Hematopoietic multipotent progenitor cell treated with erythropoietin and hydrocortisone succinate and interleukin-3 and kit ligand, for 15 days (in vitro differentiated cells): ENCODE data around the gene CYP1A2.

ENCODE experiments used
- DNase-seq: peaks from one replicate; pipeline ENCODE4 v3.0.0-alpha.2; 2015; ENCODE audit warnings: low spot score

CYP1A2 gene

DNA sequence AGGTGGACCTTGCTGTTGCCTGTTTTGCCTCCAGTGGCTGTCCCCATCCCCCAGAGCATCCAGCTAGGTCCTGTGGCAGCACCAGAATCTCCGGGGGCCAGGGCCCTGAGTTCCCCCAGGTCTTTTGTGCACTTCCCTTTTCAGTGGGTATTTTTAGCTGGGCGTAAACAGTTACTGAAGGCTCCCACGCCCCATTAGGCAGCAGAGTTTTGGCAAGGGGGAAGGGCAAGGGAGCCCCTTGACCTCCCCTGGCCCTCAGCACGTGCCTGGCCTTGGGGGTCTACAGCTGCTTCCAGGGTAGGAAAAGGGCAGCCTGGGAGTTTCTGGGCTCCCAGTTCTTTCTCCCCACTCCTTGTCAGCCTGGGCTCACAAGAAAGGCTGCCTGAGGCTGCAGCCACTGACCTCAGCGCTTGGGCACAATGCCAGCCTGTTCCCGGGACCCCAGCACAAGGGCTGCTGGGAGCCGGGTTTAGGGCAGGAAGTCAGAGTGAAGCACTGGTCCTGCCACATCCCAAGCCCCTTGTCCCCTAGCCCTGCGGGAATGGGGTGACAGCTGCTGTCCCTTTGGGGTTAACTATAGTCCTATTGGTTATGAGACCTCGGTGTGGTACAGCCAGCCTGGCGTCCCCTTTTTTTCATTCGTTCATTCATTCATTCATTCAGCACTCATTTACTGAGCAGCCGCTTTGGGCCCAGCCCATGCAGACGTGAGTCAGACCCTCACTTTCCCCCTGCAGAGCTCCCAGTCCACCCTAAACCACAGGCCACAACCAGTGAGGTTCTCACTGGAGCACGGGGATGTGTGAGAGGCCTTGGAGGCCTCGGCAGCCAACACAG, 41.7 kb downstream of the CYP1A2 start:
- no peak for DNase-seq

DNA sequence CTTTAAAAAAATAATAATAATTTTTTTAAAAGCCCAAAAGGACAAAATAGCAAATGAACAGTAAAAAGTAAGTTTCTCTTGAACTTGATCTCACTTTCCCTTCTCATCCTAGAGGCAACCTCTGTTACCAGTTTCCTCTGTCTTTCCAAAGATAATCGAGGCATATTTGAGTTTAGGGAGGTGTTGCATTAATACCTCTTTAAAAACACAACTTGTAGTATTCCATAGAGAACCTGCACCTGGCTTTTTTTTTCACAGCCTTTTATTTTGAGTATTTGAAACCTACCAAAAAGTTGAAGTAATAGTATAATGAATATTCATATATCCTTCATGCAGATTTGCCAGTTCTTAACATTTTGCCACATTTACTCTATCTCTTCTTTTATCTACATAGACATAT, 42.4 kb downstream of the CYP1A2 start:
- no peak for DNase-seq

DNA sequence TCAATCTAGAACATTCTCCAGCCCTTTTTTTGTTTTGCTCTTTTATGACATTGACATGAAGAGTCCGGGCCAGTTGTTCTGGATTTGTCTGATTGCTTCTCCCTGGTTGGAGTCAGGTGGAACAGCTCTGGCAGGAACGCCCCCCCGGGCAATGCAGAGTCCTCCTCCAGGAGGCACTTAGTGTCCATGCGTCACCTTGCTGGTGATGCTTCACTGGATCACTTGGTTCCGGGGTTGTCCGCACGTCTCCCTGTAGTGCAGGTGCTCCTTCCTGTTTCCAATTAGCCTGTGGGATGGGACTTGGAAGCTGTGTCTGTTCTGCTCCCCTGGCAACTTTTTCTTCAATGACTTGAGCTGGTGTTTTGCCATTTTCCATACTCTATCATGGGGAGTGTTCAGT, 43.0 kb downstream of the CYP1A2 start:
- no peak for DNase-seq

DNA sequence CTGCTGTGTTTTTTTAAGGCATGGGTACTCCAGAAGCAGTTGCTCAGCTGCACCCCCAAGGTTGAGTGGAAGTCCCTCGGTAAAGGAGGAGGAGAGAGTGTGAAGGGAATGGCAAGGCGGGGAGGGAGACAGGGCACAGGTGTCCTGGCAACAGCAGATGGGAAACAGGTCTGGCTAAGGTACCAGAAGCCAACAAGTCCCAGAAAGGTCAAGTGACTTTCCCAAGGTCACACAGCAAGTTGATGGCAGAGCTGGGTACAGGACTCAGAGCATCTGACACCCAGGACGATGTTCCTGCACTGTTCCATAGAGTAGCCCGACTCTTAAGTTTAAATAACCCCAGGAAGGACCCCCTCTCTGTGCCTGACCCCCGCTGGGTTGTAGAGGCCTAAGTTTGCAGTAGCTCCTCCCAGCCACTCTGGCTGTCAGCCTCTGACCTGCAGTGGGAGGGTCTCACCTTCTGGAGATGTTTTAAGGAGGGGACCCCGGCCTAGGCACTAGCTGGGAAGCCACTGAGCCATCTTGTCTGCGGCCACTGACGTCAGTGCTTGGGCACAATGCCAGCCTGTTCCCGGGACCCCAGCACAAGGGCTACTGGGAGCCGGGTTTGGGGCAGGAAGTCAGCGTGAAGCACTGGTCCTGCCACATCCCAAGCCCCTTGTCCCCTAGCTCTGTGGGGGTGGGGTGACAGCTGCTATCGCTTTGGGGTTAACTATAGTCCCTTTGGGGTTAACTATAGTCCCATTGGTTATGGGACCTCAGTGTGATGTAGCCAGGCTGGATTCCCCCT, 43.8 kb downstream of the CYP1A2 start:
- no peak for DNase-seq

DNA sequence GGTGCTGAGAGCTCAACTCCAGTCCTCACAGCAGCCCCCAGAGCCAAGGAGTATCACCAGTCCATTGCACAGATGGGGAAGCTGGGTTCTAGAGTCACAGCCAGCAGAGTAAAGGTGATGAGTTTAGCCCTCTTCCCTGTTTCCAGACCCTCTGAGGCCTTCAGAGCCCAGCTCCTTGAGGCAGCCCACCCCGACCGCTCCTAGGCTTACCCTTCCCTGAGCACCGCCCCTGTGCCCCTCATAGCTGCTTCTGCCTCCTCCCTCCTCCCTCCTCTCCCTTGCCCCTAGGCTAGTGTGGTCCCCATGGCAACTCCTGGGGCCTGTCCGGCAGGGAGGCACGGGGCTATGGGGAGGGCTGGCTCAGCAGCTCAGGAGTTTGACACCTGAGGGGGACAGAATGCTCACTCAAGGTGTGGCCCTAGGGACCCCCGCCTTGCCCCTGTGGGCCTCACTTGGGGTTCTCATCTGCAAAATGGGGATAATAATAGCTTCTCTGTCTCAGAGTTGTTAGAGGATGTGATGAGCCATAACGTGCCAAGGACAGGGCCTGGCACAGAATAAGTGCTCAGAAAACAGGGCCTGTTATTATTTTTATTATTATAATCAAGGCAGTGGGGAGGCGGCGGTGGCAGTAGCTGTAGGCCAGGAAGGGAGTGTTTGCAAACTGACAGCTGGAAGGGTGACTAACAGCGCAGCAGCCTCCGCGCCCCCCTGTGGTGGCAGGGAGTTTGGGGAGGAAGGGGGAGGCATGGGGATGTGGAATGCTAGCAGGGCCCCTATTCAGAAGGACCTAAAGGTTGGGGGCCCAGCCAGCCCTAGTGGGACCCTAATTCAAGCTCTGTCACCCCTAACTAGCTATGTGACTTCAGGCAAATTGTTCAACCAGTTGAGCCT, 44.7 kb downstream of the CYP1A2 start:
- no peak for DNase-seq

DNA sequence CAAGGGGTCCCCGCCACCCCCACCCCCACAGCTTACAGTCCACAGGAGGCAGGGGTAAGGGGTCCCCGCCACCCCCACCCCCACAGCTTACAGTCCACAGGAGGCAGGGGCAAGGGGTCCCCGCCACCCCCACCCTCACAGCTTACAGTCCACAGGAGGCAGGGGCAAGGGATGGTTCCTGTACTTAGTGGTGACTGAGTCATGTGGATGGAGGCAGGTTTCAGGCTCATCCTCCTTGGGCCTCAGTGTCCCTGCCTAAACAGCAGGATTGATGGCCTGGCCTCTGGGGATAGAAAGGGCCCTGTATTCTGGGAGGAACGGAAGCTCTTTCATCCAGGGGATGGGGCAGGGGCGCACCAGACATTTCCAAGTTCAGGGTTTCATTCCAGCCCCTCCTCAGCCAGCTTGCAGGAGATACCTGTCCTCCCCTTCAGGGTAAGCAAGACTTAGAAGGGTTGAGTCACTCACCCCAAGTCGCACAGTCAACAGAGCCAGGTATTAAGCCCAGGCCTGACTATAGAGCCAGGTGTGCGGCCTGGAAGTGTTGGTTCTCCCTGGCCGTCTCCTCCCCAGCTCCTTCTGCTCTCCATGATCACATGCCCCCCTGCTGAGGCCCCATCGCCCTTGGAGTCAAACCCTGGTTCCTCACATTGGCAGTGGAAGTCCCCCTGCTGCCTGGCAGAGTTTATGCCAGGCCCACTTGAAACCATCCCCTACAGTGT, 45.8 kb downstream of the CYP1A2 start:
- DNase-seq: no peak

DNA sequence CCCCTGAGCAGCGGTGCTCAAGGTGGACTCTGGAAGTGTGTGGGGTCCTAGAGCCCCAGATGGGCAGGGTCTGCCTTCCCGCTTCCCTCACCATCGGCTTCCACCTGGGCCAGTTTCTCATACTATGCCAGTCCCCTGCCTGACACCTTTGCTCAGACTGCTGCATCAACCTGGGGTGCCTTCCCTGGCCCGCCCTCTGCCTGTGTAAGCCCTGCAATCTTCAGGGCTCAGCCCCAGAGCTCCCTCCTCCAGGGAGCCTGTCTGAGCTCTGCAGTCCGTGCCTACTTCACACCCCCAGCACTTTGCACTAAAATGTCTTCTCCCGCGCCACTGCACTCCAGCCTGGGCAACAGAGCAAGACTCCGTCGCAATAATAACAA, 46.3 kb downstream of the CYP1A2 start:
- DNase-seq: no peak

DNA sequence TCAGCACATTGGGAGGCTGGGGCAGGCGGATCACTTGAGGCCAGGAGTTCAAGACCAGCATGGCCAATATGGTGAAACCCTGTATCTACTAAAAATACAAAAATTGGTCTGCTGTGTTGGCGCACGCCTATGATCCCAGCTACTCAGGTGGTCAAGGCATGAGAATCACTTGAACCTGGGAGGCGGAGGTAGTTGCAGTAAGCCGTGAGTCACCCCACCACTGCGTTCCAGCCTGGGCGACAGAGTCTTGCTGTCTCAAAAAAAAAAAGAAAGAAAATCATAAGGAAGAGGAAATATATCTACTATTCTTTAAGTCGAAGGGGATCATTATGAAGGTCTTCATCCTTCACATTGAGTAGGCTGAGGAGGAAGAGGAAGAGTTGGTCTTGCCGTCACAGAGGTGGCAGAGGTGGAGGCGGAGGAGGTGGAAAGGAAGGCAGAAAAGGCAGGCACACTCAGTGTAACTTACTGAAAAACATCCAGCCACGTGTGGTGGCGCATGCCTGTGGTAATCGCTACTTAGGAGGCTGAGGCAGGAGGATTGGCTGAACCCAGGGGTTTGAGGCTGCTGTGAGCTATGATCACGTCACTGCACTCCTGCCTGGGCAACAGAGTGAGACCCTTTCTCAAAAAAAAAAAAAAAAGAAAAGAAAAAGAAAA, 47.5 kb downstream of the CYP1A2 start:
- DNase-seq: no peak

DNA sequence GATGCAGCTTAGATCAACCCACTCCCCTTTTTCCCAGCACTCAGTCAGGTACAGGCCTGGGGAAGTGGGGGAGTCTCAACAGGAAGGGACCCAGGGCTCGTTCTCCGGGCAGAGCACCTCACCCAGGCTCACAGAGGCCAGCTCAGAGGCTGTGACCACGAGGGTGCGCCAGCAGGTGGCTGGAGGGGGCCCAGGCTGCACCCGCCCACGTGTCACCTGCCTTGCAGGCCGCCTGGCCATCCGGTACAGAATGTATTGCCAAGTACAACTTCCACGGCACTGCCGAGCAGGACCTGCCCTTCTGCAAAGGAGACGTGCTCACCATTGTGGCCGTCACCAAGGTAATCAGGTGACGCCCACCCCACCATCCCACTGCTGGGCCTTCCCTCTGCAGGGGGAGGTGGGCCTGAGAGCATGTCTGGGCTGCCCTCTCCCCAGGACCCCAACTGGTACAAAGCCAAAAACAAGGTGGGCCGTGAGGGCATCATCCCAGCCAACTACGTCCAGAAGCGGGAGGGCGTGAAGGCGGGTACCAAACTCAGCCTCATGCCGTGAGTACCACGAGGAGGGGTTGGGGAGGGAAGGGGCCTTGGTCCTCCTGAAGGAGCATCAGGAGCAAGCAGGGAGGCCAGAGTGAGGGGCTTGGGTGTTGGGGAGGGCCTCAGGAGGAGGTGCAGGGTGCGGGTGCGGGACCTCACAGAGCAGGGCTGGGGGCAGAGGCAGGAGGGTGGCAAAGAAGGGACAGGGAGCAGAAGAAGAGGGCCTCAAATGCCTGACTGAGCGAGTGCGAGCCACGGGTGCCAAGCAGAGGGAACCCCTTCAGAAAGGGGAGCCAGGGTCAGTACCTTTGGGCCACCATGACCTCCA, 50.0 kb downstream of the CYP1A2 start:
- no peak for DNase-seq

DNA sequence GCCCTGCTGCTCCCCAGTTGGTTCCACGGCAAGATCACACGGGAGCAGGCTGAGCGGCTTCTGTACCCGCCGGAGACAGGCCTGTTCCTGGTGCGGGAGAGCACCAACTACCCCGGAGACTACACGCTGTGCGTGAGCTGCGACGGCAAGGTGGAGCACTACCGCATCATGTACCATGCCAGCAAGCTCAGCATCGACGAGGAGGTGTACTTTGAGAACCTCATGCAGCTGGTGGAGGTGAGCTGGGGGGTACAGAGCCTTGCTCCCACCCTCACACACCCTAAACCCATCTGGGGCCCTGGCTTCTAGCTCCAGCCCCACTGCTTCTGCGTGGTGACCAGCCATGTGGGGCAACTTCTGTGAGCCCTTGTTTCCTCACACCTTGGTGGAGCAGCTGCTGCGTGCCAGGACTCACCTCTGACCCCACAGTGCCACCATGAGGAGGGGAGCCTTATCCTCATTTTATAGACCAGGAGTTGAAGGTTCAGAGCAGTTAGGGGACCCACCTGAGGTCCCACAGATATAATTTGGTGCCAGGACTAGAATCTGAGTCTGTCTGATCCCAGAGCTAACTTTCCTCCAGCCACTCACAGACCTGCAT, 50.7 kb downstream of the CYP1A2 start:
- no peak for DNase-seq

DNA sequence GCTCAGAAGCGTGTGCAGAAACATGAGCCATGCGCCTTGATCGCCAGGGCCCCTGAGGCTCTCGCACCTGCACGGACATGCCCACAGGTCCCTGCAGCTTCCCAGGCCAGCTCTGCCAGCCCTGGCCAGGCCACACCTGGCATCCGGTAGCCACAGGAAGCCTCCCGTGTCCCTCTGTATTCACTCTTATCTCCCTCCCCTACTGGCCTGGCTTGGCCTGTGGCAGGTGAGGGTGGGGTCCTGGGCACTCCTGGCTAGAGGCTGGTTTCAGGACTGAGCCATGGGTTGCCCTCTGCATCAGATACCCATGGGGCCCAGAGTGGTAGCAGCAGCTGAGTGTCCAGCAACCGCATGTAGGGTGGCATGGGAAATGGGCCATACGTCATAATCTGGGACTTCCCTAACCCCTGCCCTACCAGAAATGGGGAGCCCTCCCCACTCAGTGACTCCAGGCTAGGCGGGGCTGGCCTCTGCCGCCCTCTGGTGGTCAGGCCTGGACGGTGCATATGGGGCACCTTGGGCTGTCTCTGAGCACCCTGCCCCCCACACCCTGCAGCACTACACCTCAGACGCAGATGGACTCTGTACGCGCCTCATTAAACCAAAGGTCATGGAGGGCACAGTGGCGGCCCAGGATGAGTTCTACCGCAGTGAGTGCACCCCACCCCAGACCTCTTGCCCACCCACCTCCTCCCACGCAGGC, 51.4 kb downstream of the CYP1A2 start:
- DNase-seq: peak; percentile 83

DNA sequence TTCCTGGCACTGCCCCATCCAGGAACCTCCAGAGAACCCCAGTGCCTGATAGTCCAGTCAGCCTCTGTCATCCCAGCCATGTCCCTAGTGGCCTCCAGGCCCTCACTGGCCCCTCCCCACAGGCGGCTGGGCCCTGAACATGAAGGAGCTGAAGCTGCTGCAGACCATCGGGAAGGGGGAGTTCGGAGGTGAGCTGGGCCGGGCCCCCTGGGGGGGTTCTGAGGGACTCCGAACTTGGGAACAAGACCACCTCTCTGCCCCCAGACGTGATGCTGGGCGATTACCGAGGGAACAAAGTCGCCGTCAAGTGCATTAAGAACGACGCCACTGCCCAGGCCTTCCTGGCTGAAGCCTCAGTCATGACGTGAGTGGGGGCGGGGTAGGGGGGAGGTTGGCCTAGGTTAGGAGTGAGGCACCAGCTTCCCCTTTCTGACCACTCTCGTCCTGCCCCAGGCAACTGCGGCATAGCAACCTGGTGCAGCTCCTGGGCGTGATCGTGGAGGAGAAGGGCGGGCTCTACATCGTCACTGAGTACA, 52.0 kb downstream of the CYP1A2 start:
- no peak for DNase-seq

DNA sequence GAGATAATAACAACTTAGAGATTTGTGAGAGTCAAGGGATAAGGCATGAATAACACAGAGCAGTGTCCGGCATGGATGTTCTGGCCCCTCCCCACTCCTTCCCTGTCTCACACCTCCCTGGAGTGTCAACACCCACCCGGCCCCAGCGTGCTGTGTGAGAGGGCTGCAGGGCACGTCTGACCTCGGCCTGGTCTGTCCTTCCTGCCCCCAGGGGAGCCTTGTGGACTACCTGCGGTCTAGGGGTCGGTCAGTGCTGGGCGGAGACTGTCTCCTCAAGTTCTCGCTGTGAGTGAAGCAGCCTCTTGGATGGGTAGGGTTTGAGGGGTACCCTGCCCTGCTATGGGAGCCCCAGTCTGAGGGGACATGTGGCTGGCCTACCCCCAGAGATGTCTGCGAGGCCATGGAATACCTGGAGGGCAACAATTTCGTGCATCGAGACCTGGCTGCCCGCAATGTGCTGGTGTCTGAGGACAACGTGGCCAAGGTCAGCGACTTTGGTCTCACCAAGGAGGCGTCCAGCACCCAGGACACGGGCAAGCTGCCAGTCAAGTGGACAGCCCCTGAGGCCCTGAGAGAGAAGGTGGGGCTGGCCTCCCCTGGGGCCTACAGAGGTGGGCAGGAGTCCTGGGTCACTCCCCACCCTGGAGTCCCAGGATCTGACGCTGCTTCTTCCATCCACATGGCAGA, 52.8 kb downstream of the CYP1A2 start:
- no peak for DNase-seq

DNA sequence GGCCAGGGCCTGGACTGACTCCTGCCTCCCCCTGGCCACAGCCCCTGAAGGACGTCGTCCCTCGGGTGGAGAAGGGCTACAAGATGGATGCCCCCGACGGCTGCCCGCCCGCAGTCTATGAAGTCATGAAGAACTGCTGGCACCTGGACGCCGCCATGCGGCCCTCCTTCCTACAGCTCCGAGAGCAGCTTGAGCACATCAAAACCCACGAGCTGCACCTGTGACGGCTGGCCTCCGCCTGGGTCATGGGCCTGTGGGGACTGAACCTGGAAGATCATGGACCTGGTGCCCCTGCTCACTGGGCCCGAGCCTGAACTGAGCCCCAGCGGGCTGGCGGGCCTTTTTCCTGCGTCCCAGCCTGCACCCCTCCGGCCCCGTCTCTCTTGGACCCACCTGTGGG, 53.6 kb downstream of the CYP1A2 start:
- no peak for DNase-seq

DNA sequence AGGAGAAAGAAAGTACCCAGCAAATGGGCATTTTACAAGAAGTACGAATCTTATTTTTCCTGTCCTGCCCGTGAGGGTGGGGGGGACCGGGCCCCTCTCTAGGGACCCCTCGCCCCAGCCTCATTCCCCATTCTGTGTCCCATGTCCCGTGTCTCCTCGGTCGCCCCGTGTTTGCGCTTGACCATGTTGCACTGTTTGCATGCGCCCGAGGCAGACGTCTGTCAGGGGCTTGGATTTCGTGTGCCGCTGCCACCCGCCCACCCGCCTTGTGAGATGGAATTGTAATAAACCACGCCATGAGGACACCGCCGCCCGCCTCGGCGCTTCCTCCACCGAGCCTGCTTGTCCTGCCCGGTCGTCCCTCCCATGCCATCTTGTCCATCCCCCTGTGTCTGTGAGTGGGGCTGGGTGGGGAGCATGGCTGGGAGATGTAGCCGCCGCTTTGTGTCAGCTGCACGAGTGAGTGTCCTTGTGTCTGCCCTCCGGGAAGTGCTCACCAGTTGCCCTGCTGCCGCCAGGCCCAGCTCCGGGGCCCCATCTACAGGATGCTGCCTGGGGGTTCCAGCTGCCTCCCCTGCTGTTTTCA, 54.3 kb downstream of the CYP1A2 start:
- no peak for DNase-seq

DNA sequence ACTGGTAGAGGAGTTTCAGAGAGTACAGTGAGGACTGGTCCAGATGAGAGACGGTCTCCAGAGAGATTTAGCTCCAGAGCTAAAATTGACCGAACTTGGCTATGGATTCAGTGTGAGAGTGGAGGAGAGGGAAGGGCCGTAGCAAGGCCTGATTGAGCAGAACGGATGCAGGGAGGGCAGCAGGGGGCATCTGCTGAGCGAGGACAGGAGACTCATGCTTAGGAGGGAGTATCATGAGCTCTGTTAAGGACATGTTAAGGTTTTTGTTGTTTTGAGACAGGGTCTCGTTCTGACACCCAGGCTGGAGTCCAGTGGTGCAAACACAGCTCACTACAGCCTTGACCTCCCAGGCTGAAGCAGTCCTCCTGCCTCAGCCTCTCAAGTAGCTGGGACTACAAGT, 56.3 kb downstream of the CYP1A2 start:
- DNase-seq: no peak
